ENCODE results near the gene INTS3. TPM values are rescaled to one million over a fixed set of nuclear protein-coding genes. Genes with fewer than 3 reads are reported as not detected.
A peak's percentile ranks its signal among the peaks of the same experiment; 100 is the strongest.

The INTS3 gene
- total RNA-seq, 1 experiment from 2014 or later = 66.8 TPM

DNA sequence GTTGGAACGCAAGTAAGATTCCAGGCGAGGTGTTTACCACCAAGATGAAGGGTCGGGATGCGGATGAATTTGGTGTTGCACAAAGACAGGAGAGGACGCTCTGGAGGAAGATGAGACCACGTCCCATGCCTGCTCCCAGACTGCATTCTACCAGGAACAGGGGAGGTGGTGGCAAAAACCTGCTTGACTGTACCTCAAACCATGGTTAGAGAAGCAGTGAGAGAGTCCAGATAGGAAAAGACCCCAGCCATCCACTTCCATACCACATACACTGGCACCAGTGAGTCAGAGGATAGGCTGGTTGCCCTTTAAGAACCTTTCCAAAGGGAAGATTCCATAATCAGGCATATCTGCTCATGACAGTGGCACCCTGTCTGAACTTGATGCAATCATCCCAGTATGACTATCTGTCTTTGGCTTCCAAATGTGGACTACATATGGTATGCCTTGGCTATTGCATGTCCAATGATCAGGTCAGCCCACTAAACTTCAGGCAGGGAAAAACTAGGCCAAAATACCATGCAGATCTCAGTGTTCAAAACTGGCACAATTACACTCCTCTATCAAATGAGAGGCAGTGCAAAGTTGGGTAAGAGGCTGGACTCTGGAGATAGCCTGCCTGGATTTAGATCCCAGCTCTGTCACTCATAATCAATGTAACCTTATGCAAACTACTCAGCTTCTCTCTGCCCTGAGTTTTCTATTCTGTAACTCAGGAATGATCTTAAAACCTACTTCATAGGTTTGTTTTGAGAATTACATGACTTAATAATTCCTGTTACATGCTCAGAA is 28.7 kb upstream of the INTS3 start:
- no peaks in the 10 kb centered on the region for H3K9me3 Mint-ChIP-seq
- no peak for DNase-seq (ENCODE audit: low spot score)
- peaks cover 25% of the 10 kb centered on the region for H3K4me1 Mint-ChIP-seq
- ATAC-seq = no peak
- CTCF ChIA-PET = interaction anchor here (0.7 to 2.4 kb wide), 7 partner anchors 21 to 189 kb away, joined by 3 to 22 read pairs (median 5); partner anchors contain the start of genes NPR1 and S100A13
- POLR2A ChIA-PET = no interaction called here
- H3K27ac Mint-ChIP-seq = peak overlapping the region; percentile 26; the same call in 1 of the 2 replicates
- H3K36me3 Mint-ChIP-seq = no peaks in the 10 kb centered on the region
- H3K27me3 Mint-ChIP-seq (ENCODE audit: low read depth) = no peaks in the 10 kb centered on the region
- H3K4me3 Mint-ChIP-seq = no peak overlapping the region
- TF ChIP-seq ZNF121 (CRISPR knock-in tag; IDR thresholded peaks at IDR 0.05) (no peak), ZNF423 (CRISPR knock-in tag; IDR thresholded peaks at IDR 0.05) (no peak), CREM (CRISPR knock-in tag; IDR thresholded peaks at IDR 0.05) (no peak), ZNF138 (CRISPR knock-in tag; conservative IDR thresholded peaks at IDR 0.05) (no peak), SOX15 (CRISPR knock-in tag; IDR thresholded peaks at IDR 0.05) (no peak), JAZF1 (CRISPR knock-in tag; IDR thresholded peaks at IDR 0.05) (no peak), TCF7 (CRISPR knock-in tag; IDR thresholded peaks at IDR 0.05; ENCODE audit: low read depth) (no peak), FOXP1 (CRISPR knock-in tag; IDR thresholded peaks at IDR 0.05; ENCODE audit: borderline replicate concordance) (no peak), ZNF263 (CRISPR knock-in tag; IDR thresholded peaks at IDR 0.05; ENCODE audit: low read depth) (no peak)
- TF ChIP-seq, protein P1, sequence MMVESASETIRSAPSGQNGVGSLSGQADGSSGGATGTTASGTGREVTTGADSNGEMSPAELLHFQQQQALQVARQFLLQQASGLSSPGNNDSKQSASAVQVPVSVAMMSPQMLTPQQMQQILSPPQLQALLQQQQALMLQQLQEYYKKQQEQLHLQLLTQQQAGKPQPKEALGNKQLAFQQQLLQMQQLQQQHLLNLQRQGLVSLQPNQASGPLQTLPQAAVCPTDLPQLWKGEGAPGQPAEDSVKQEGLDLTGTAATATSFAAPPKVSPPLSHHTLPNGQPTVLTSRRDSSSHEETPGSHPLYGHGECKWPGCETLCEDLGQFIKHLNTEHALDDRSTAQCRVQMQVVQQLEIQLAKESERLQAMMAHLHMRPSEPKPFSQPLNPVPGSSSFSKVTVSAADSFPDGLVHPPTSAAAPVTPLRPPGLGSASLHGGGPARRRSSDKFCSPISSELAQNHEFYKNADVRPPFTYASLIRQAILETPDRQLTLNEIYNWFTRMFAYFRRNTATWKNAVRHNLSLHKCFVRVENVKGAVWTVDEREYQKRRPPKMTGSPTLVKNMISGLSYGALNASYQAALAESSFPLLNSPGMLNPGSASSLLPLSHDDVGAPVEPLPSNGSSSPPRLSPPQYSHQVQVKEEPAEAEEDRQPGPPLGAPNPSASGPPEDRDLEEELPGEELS (CRISPR knock-in tag; IDR thresholded peaks at IDR 0.05) = no peak
- TF ChIP-seq, protein P2, sequence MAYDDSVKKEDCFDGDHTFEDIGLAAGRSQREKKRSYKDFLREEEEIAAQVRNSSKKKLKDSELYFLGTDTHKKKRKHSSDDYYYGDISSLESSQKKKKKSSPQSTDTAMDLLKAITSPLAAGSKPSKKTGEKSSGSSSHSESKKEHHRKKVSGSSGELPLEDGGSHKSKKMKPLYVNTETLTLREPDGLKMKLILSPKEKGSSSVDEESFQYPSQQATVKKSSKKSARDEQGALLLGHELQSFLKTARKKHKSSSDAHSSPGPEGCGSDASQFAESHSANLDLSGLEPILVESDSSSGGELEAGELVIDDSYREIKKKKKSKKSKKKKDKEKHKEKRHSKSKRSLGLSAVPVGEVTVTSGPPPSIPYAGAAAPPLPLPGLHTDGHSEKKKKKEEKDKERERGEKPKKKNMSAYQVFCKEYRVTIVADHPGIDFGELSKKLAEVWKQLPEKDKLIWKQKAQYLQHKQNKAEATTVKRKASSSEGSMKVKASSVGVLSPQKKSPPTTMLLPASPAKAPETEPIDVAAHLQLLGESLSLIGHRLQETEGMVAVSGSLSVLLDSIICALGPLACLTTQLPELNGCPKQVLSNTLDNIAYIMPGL (CRISPR knock-in tag; IDR thresholded peaks at IDR 0.05) = no peak
- TF ChIP-seq, protein P3, sequence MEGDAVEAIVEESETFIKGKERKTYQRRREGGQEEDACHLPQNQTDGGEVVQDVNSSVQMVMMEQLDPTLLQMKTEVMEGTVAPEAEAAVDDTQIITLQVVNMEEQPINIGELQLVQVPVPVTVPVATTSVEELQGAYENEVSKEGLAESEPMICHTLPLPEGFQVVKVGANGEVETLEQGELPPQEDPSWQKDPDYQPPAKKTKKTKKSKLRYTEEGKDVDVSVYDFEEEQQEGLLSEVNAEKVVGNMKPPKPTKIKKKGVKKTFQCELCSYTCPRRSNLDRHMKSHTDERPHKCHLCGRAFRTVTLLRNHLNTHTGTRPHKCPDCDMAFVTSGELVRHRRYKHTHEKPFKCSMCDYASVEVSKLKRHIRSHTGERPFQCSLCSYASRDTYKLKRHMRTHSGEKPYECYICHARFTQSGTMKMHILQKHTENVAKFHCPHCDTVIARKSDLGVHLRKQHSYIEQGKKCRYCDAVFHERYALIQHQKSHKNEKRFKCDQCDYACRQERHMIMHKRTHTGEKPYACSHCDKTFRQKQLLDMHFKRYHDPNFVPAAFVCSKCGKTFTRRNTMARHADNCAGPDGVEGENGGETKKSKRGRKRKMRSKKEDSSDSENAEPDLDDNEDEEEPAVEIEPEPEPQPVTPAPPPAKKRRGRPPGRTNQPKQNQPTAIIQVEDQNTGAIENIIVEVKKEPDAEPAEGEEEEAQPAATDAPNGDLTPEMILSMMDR (IDR thresholded peaks at IDR 0.05) = no peak
- TF ChIP-seq, protein P4, sequence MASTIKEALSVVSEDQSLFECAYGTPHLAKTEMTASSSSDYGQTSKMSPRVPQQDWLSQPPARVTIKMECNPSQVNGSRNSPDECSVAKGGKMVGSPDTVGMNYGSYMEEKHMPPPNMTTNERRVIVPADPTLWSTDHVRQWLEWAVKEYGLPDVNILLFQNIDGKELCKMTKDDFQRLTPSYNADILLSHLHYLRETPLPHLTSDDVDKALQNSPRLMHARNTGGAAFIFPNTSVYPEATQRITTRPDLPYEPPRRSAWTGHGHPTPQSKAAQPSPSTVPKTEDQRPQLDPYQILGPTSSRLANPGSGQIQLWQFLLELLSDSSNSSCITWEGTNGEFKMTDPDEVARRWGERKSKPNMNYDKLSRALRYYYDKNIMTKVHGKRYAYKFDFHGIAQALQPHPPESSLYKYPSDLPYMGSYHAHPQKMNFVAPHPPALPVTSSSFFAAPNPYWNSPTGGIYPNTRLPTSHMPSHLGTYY (CRISPR knock-in tag; IDR thresholded peaks at IDR 0.05) = no peak
- TF ChIP-seq, protein P5, sequence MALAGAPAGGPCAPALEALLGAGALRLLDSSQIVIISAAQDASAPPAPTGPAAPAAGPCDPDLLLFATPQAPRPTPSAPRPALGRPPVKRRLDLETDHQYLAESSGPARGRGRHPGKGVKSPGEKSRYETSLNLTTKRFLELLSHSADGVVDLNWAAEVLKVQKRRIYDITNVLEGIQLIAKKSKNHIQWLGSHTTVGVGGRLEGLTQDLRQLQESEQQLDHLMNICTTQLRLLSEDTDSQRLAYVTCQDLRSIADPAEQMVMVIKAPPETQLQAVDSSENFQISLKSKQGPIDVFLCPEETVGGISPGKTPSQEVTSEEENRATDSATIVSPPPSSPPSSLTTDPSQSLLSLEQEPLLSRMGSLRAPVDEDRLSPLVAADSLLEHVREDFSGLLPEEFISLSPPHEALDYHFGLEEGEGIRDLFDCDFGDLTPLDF (CRISPR knock-in tag; IDR thresholded peaks at IDR 0.05) = no peak
- TF ChIP-seq, protein P6, sequence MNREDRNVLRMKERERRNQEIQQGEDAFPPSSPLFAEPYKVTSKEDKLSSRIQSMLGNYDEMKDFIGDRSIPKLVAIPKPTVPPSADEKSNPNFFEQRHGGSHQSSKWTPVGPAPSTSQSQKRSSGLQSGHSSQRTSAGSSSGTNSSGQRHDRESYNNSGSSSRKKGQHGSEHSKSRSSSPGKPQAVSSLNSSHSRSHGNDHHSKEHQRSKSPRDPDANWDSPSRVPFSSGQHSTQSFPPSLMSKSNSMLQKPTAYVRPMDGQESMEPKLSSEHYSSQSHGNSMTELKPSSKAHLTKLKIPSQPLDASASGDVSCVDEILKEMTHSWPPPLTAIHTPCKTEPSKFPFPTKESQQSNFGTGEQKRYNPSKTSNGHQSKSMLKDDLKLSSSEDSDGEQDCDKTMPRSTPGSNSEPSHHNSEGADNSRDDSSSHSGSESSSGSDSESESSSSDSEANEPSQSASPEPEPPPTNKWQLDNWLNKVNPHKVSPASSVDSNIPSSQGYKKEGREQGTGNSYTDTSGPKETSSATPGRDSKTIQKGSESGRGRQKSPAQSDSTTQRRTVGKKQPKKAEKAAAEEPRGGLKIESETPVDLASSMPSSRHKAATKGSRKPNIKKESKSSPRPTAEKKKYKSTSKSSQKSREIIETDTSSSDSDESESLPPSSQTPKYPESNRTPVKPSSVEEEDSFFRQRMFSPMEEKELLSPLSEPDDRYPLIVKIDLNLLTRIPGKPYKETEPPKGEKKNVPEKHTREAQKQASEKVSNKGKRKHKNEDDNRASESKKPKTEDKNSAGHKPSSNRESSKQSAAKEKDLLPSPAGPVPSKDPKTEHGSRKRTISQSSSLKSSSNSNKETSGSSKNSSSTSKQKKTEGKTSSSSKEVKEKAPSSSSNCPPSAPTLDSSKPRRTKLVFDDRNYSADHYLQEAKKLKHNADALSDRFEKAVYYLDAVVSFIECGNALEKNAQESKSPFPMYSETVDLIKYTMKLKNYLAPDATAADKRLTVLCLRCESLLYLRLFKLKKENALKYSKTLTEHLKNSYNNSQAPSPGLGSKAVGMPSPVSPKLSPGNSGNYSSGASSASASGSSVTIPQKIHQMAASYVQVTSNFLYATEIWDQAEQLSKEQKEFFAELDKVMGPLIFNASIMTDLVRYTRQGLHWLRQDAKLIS (CRISPR knock-in tag; IDR thresholded peaks at IDR 0.05; ENCODE audit: borderline replicate concordance) = no peak
- TF ChIP-seq, protein P7, sequence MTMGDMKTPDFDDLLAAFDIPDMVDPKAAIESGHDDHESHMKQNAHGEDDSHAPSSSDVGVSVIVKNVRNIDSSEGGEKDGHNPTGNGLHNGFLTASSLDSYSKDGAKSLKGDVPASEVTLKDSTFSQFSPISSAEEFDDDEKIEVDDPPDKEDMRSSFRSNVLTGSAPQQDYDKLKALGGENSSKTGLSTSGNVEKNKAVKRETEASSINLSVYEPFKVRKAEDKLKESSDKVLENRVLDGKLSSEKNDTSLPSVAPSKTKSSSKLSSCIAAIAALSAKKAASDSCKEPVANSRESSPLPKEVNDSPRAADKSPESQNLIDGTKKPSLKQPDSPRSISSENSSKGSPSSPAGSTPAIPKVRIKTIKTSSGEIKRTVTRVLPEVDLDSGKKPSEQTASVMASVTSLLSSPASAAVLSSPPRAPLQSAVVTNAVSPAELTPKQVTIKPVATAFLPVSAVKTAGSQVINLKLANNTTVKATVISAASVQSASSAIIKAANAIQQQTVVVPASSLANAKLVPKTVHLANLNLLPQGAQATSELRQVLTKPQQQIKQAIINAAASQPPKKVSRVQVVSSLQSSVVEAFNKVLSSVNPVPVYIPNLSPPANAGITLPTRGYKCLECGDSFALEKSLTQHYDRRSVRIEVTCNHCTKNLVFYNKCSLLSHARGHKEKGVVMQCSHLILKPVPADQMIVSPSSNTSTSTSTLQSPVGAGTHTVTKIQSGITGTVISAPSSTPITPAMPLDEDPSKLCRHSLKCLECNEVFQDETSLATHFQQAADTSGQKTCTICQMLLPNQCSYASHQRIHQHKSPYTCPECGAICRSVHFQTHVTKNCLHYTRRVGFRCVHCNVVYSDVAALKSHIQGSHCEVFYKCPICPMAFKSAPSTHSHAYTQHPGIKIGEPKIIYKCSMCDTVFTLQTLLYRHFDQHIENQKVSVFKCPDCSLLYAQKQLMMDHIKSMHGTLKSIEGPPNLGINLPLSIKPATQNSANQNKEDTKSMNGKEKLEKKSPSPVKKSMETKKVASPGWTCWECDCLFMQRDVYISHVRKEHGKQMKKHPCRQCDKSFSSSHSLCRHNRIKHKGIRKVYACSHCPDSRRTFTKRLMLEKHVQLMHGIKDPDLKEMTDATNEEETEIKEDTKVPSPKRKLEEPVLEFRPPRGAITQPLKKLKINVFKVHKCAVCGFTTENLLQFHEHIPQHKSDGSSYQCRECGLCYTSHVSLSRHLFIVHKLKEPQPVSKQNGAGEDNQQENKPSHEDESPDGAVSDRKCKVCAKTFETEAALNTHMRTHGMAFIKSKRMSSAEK (CRISPR knock-in tag; IDR thresholded peaks at IDR 0.05; ENCODE audit: borderline replicate concordance) = no peak
- TF ChIP-seq, protein P8, sequence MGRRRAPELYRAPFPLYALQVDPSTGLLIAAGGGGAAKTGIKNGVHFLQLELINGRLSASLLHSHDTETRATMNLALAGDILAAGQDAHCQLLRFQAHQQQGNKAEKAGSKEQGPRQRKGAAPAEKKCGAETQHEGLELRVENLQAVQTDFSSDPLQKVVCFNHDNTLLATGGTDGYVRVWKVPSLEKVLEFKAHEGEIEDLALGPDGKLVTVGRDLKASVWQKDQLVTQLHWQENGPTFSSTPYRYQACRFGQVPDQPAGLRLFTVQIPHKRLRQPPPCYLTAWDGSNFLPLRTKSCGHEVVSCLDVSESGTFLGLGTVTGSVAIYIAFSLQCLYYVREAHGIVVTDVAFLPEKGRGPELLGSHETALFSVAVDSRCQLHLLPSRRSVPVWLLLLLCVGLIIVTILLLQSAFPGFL (CRISPR knock-in tag; IDR thresholded peaks at IDR 0.05; ENCODE audit: borderline replicate concordance) = no peak
